Central memory CD4-positive, alpha-beta T cell (primary cell): ENCODE results near the gene MTREX.

Experiments
- DNase-seq: peaks from one replicate; pipeline ENCODE4 v3.0.0; 2022

The MTREX gene

DNA sequence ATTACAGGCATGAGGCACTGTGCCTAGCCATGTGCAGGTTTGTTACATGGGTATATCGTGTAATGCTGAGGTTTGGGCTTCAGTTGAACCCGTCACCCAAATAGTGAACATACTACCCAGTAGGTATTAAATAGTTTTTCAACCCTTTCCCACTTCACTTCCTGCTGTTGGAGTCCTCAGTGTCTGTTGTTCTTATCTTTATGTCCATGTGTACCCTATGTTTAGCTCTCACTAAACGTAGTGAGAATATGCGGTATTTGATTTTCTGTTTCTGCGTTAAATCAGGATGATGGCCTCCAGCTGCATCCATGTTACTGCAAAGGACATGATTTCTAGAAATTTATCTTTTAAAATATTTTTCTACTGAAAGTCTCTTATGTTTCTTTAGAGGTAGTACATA lies 17.8 kb downstream of the MTREX start:
- no peak for DNase-seq

DNA sequence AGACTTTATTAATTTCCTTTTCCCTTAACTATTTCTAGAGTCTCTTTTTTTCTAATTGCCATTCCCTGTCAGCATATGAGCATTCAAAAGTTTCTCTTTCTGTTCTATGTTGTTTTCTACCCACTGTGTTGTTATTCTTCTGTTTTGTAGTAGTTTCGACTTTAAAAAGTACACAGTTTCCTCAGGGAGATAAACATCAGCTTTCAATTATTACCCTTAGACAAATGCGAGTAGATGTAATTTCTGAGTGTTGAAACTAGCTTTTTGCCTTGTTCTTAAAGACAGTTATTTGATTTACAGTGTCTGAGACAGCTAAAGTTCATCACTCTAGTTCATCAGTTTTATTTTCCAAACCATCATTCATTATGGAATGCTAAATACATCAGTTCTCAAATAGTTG lies 19.5 kb downstream of the MTREX start:
- DNase-seq, result no peak

GRCh38 chr5:55331321-55331720 lies 23.5 kb downstream of the MTREX start:
- no peak for DNase-seq

DNA sequence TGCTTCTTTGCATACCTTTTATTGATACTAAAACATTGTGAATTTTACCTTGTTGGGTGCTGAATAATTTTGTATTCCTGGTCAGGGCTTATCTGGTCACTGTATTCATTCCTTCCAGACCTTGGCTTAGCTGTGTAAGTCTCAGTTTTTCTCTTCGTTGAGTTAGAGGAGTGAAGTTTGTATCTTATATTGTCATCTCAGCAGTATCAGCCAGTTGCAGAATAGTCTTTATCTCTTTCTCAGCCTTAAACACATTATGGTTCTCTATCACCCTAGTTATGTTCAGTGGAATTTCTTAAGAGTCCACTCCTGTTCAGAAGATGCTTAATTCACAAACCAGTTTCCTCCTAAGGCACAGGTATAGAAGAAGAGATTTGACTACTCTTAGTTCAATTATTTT lies 25.2 kb downstream of the MTREX start:
- DNase-seq, result no peak

- no peak for DNase-seq
Measured at GRCh38 chr5:55333811-55334210, 26.0 kb downstream of the MTREX start.

GRCh38 chr5:55338092-55338613 lies 30.4 kb downstream of the MTREX start:
- no peak for DNase-seq

DNA sequence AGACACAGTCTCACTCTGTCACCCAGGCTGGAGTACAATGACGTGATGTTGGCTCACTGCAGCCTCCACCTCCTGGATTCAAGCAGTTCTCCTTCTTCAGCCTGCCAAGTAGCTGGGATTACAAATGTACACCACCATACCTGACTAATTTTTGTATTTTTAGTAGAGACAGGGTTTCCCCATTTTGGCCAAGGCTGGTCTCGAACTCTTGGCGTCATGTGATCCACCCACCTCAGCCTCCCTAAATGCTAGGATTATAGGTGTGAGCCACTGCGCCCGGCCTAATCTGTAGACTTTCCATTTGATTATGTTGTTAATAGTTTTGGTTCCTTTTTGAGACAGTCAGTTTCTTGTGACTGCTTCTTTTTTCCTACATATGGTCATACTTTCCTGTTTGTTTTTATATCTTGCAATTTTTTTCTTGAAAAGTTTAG lies 31.0 kb downstream of the MTREX start:
- DNase-seq, result no peak

DNA sequence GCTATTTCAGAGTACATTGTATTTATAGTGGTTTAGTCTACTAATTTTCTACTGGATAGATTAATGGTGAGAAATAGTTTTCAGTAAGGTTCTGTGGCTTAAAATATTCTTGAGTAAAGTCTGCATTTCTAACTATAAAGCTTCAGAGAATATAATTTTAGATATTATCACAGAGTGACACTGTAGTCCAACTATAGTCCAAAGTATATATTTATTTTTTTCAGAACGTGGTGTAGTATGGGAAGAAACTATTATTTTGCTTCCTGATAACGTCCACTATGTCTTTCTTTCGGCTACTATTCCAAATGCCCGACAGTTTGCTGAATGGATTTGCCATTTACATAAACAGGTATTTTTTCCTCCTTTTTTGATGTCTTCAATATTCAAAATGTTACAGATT lies 35.3 kb downstream of the MTREX start:
- DNase-seq, result no peak

- DNase-seq, result no peak
Measured at GRCh38 chr5:55343609-55344008, 35.8 kb downstream of the MTREX start.

DNA sequence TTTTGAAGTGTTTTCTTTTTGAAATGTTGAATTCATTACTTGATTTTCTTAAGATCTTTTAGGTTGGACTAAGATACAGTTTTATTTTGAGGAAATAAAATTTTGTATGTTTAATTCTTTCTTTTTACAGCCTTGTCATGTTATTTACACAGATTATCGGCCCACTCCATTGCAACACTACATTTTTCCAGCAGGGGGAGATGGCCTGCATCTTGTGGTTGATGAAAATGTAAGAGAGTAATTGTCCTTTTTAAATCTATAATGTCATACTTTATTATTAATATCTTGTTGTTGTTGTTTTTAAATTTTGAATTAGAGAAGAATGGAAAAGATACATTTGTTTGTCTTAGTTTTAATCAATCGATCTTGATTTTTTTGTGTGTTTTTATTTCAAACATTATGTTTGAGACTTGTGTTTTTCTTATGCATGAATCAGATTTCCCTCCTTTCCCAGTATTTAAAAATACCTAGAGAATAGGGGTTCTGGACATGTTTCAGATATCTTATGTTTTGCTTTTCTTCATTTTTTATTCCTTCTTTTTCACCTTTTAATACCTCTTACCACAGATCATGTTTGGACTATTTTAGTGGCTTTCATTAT lies 36.7 kb downstream of the MTREX start:
- peak; percentile 37 for DNase-seq

DNA sequence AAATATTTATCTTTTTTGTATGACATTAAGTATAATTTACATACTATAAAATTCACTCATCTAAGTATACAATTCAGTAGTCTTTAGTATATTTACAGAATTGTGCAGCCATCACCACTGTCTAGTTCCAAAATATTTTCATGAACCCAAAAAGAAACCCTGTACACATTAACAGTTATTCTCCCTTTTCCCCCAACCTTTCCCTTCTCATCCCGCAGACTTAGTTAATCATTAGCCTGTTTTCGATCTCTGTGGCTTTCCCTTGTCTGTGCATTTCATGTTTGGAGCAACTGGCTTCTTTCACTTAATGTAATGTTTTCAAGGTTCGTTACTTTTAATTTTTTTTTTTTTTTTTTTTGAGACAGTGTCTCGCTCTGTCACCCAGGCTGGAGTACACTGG lies 37.5 kb downstream of the MTREX start:
- DNase-seq, result no peak

DNA sequence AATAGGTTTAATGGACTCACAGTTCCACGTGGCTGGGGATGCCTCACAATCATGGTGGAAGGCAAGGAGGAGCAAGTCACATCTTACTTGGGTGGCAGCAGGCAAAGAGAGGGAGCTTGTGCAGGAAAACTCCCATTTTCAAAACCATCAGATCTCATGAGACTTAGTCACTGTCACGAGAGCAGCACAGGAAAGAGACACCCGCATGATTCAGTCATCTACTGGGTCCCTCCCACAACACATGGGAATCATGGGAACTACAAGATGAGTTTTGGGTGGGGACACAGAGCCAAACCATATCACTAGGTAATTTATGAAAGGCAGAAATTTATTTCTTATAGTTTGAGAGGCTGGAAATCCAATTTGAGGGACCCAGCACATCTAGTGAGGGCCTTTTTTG lies 40.0 kb downstream of the MTREX start:
- no peak for DNase-seq

DNA sequence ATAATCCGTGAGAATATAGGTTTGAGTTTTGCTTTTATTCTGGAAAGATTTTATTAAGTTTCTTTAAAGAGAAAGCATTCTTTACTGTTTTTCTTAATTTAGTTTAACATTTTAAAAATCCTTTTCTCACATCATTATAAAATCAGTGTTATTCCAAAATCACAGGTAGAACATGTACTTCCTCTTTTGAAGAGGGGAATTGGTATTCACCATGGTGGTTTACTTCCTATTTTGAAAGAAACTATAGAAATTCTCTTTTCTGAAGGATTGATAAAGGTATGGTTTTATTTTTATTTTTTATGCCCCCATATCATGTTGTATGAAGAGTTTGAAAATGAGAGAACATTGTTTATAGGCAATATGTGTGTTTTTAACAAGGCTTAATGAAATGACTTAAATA lies 43.0 kb downstream of the MTREX start:
- DNase-seq, result no peak

DNA sequence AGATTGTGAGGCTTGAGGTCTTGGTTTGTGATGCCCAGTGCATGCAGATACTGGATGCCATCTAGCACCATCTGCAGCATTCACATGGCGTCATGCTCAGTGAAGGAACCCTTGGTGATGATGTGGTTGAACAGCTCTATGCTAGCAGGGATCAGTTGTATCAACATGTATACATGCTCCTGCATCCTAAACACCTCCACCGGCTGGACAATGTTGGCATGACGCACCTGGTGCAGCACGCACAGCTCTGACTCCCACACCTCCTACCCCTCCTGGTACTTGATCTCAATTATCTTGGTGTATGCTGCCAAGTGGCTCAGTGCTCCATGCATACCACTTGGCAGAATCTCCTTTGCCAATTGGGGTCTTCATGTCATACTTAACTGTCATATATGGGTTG lies 49.1 kb downstream of the MTREX start:
- DNase-seq, result no peak

- no peak for DNase-seq
Measured at GRCh38 chr5:55360190-55360589, 52.4 kb downstream of the MTREX start.

DNA sequence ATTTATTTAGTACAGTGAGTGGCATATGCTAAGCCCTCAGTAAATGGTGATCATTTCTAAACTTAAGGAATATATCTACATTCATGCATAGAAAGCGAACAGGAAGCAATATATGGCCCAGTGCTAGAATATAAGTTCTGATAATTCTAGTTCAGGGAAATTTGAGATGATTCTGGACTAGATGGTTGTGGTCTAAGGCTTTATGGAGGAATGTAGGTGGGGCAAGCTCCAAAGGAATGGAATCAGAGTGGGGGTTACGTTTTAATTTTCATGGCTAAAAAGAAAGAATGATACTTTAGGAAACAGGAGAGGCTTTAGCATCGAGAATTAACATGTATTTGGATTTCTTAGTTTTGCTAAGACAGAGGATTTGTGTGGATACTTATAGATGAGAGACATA lies 56.1 kb downstream of the MTREX start:
- no peak for DNase-seq

GRCh38 chr5:55364537-55365055 lies 56.8 kb downstream of the MTREX start:
- DNase-seq, result no peak

DNA sequence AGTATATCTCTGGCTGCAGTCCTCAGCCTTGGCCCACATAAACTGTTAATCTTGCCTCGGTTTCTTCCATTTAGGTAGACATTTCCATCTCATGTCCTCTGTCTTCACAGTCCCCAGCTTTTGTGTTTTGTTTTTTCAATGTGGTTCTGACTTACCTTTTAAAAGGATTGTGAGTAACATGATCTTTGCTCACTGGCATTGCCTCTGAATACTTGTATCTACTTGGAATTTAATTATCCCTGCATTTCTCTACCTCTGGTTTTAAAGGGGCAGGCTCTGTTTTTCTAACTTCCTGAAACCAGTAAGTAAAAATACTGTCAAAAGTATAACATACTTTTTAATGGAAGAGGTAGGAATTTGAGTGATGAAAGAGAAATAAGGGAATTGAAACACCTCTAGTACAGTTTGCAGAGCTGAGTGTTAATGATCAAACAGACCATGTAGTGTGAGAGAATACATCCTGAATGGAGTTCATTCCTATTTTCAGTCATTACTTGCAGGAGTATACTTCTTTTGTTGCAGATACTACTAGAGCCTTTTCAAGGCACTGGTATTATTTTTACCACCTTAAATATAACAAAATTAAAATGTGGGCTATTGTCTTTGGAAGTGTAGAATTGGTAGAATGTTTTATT lies 62.6 kb downstream of the MTREX start:
- no peak for DNase-seq

- no peak for DNase-seq
Measured at GRCh38 chr5:55371145-55371544, 63.4 kb downstream of the MTREX start.

DNA sequence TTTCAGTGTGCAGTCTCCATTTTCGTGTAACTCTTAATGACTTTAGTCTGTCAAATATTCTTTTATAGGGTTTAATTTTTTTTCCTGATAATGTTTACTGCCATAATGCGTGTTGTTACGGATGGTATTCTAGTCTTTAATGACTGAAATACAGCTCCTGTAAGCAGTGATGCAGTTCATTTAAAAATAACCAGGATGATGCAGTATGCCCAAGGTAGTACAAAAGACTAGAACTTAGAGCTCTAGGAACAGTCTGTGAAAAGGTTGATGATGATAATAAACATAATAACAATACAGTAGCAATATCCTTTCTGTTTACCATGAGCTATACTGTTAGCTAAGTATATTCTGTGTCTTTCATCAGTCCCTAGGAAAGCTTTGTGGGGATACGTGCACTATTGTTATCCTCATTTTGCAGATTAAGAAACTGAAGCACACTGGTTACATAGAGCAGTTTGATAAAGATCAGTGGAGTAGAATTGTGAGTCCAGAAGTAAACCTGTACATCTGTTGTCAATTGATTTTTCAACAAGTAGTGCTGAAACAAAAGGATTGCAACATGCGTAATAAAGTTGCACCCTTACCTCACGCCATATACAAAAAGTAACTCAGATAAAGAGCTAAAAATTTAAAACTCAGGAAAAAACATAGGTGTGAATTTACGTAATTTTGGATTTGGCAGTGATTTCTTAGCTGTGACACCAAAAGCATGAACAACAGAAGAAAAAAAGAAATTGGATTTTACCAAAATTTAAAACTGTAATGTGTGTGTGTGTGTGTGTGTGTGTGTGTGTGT lies 64.5 kb downstream of the MTREX start:
- DNase-seq, result no peak

- DNase-seq, result no peak
Measured at GRCh38 chr5:55377810-55378209, 70.0 kb downstream of the MTREX start.

GRCh38 chr5:55383254-55383653 lies 75.5 kb downstream of the MTREX start:
- DNase-seq, result no peak

DNA sequence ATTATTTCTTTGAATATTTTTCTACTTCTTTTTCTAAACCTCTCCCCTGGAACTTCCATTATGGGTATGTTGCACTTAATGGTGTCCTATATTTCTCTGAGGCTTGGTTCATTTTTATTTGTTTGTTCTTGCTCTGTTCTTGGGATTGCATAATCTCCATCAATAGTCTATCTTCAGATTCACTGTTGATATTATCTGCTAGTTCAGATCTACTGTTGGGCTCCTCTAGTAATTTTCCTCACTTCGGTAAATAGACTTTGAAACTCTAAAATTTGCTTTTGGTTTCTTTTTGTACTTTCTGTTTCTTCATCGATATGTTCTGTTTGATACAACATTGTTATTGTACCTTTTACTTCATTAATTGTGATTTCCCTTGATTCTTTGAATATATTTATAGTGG lies 76.3 kb downstream of the MTREX start:
- no peak for DNase-seq

- DNase-seq, result no peak
Measured at GRCh38 chr5:55385227-55385626, 77.4 kb downstream of the MTREX start.
